BLaER1 treated with 17β-estradiol and CSF1 and Interleukin-3, amounts not matched to agents 10 nM and 100 nM (cell line): Measurements from ENCODE around the gene SC5D.

Experiments used
- H3K27ac ChIP-seq, 11 experiments: shearing (Covaris generic); formaldehyde crosslinking; 2 replicates each; pipeline ENCODE4 v1.8.1; 2022
- H3K27me3 ChIP-seq, 11 experiments: shearing (Covaris generic); formaldehyde crosslinking; 2 replicates each; pipeline ENCODE4 v1.8.1; 2022
- H3K36me3 ChIP-seq, 11 experiments: shearing (Covaris generic); formaldehyde crosslinking; 2 replicates each; pipeline ENCODE4 v1.8.1; 2022
- H3K4me1 ChIP-seq, 10 experiments: shearing (Covaris generic); formaldehyde crosslinking; 2 replicates each; pipeline ENCODE4 v1.8.1; 2022
- H3K4me2 ChIP-seq, 11 experiments: shearing (Covaris generic); formaldehyde crosslinking; 2 replicates each; pipeline ENCODE4 v1.8.1; 2022
- H3K4me3 ChIP-seq, 10 experiments: shearing (Covaris generic); formaldehyde crosslinking; 2 replicates each; pipeline ENCODE4 v1.8.1; 2022
- H3K9ac ChIP-seq, 11 experiments: shearing (Covaris generic); formaldehyde crosslinking; 2 replicates each; pipeline ENCODE4 v1.8.1; 2022
- H3K9me3 ChIP-seq, 11 experiments: shearing (Covaris generic); formaldehyde crosslinking; replicated peaks in 1 of 11; 2 replicates each; pipeline ENCODE4 v1.8.1; 2022
- H4K20me1 ChIP-seq, 11 experiments: shearing (Covaris generic); formaldehyde crosslinking; 2 replicates each; pipeline ENCODE4 v1.8.1; 2022
- Cebpa-rat ChIP-seq, 11 experiments: shearing (Covaris generic); IDR thresholded peaks; 2 replicates each; pipeline ENCODE4 v1.8.1; 2022

SC5D gene

GRCh38 chr11:121352251-121352891, 59.8 kb downstream of the SC5D start:
- no peaks in the 10 kb centered on the region for H3K4me1 ChIP-seq
- no peaks in the 10 kb centered on the region for H3K36me3 ChIP-seq
- no peaks in the 10 kb centered on the region for H4K20me1 ChIP-seq
- H3K27ac ChIP-seq: no peak overlapping the region
- H3K4me3 ChIP-seq: no peak overlapping the region
- H3K4me2 ChIP-seq: no peak overlapping the region
- no peak for TF ChIP-seq Cebpa-rat (IDR thresholded peaks at IDR 0.05)
- no peaks in the 10 kb centered on the region for H3K27me3 ChIP-seq
- H3K9ac ChIP-seq: no peak overlapping the region
- no peaks in the 10 kb centered on the region for H3K9me3 ChIP-seq

- H3K36me3 ChIP-seq: no peaks in the 10 kb centered on the region
- no peak overlapping the region for H3K9ac ChIP-seq
- H3K4me1 ChIP-seq: no peaks in the 10 kb centered on the region
- no peaks in the 10 kb centered on the region for H3K27me3 ChIP-seq
- H3K27ac ChIP-seq: no peak overlapping the region
- H3K4me3 ChIP-seq: no peak overlapping the region
- H3K9me3 ChIP-seq: no peaks in the 10 kb centered on the region
- no peak for TF ChIP-seq Cebpa-rat (IDR thresholded peaks at IDR 0.05)
- no peak overlapping the region for H3K4me2 ChIP-seq
- H4K20me1 ChIP-seq: no peaks in the 10 kb centered on the region
These were observed 61.6 kb downstream of the SC5D start for GRCh38 chr11:121354192-121354591.

GRCh38 chr11:121356357-121356756, 63.8 kb downstream of the SC5D start:
- H3K4me2 ChIP-seq: no peak overlapping the region
- H3K9me3 ChIP-seq: no peaks in the 10 kb centered on the region
- H3K36me3 ChIP-seq: no peaks in the 10 kb centered on the region
- no peaks in the 10 kb centered on the region for H4K20me1 ChIP-seq
- no peak overlapping the region for H3K27ac ChIP-seq
- no peak overlapping the region for H3K9ac ChIP-seq
- no peaks in the 10 kb centered on the region for H3K4me1 ChIP-seq
- TF ChIP-seq Cebpa-rat (IDR thresholded peaks at IDR 0.05): no peak
- no peaks in the 10 kb centered on the region for H3K27me3 ChIP-seq
- no peak overlapping the region for H3K4me3 ChIP-seq
